Left hindlimb (tissue), 1 donor: ENCODE data around the gene KCNV2.

Source experiments
- DNase-seq: peaks from one replicate; pipeline ENCODE4 v3.0.0-alpha.2; 2018

KCNV2 gene

GRCh38 chr9:2722715-2723114 lies 5.4 kb downstream of the KCNV2 start:
- no peak for DNase-seq

- no peak for DNase-seq
These were observed 6.2 kb downstream of the KCNV2 start for GRCh38 chr9:2723376-2724065.

- DNase-seq = no peak
These were observed 7.8 kb downstream of the KCNV2 start for GRCh38 chr9:2725126-2725525.

GRCh38 chr9:2725898-2726649 lies 8.8 kb downstream of the KCNV2 start:
- DNase-seq = peak; percentile 53

- no peak for DNase-seq
These were observed 9.5 kb downstream of the KCNV2 start for GRCh38 chr9:2726650-2727340.

- DNase-seq = no peak
These were observed 10.1 kb downstream of the KCNV2 start for GRCh38 chr9:2727374-2727773.

- no peak for DNase-seq
These were observed 10.8 kb downstream of the KCNV2 start for GRCh38 chr9:2727966-2728613.

GRCh38 chr9:2729003-2729402 lies 11.7 kb downstream of the KCNV2 start:
- DNase-seq = no peak

GRCh38 chr9:2729721-2730120 lies 12.4 kb downstream of the KCNV2 start:
- no peak for DNase-seq

GRCh38 chr9:2730971-2731370 lies 13.7 kb downstream of the KCNV2 start:
- no peak for DNase-seq

GRCh38 chr9:2732492-2732891 lies 15.2 kb downstream of the KCNV2 start:
- DNase-seq = no peak

GRCh38 chr9:2740616-2741015 lies 23.3 kb downstream of the KCNV2 start:
- DNase-seq = no peak

GRCh38 chr9:2741441-2742158 lies 24.3 kb downstream of the KCNV2 start:
- no peak for DNase-seq

- DNase-seq = no peak
These were observed 24.9 kb downstream of the KCNV2 start for GRCh38 chr9:2742214-2742613.

GRCh38 chr9:2743937-2744529 lies 26.7 kb downstream of the KCNV2 start:
- no peak for DNase-seq

- no peak for DNase-seq
These were observed 28.5 kb downstream of the KCNV2 start for GRCh38 chr9:2745560-2746380.

- no peak for DNase-seq
These were observed 32.2 kb downstream of the KCNV2 start for GRCh38 chr9:2749485-2749884.

GRCh38 chr9:2755285-2755684 lies 38.0 kb downstream of the KCNV2 start:
- no peak for DNase-seq

GRCh38 chr9:2758162-2758897 lies 41.0 kb downstream of the KCNV2 start:
- DNase-seq = no peak

GRCh38 chr9:2758898-2759510 lies 41.7 kb downstream of the KCNV2 start:
- no peak for DNase-seq
